ENCODE results near the gene DISP3. TPM values are rescaled to one million over a fixed set of nuclear protein-coding genes. Genes with fewer than 3 reads are reported as not detected.

The DISP3 gene
- polyA plus RNA-seq, 1 experiment, result 0.02 TPM

- ChIA-PET POLR2A (no interaction called here), CTCF (no interaction called here)
- no peak overlapping the region for H3K4me3 ChIP-seq (ENCODE audit: low read depth, low read length)
- no peak overlapping the region for H3K27ac ChIP-seq (ENCODE audit: low read depth, low read length)
- H3K9me3 ChIP-seq (ENCODE audit: control insufficient read depth, insufficient read depth, low read length), result no peaks in the 10 kb centered on the region
- no peak for DNase-seq (ENCODE audit: low read depth, low spot score)
- H3K27me3 ChIP-seq (ENCODE audit: control insufficient read depth, insufficient read depth, low read length), result no peaks in the 10 kb centered on the region
- TF ChIP-seq CTCF (IDR thresholded peaks at IDR 0.05; ENCODE audit: low read depth, low read length), result no peak
Observed at GRCh38 chr1:11515368-11516300, 36.7 kb downstream of the DISP3 start.

GRCh38 chr1:11516961-11517635 lies 38.1 kb downstream of the DISP3 start:
- no peak for DNase-seq (ENCODE audit: low read depth, low spot score)
- Histone ChIP-seq H3K9me3 (ENCODE audit: control insufficient read depth, insufficient read depth, low read length) (no peaks in the 10 kb centered on the region), H3K27ac (ENCODE audit: low read depth, low read length) (no peak overlapping the region), H3K27me3 (ENCODE audit: control insufficient read depth, insufficient read depth, low read length) (no peaks in the 10 kb centered on the region), H3K4me3 (ENCODE audit: low read depth, low read length) (no peak overlapping the region)
- TF ChIP-seq CTCF (IDR thresholded peaks at IDR 0.05; ENCODE audit: low read depth, low read length), result no peak
- ChIA-PET POLR2A (no interaction called here), CTCF (no interaction called here)

GRCh38 chr1:11518016-11518701 lies 39.2 kb downstream of the DISP3 start:
- H3K4me3 ChIP-seq (ENCODE audit: low read depth, low read length), result no peak overlapping the region
- no peaks in the 10 kb centered on the region for H3K27me3 ChIP-seq (ENCODE audit: control insufficient read depth, insufficient read depth, low read length)
- H3K27ac ChIP-seq (ENCODE audit: low read depth, low read length), result no peak overlapping the region
- H3K9me3 ChIP-seq (ENCODE audit: control insufficient read depth, insufficient read depth, low read length), result no peaks in the 10 kb centered on the region
- POLR2A ChIA-PET, result no interaction called here
- no peak for DNase-seq (ENCODE audit: low read depth, low spot score)
- CTCF ChIA-PET, result no interaction called here
- TF ChIP-seq CTCF (IDR thresholded peaks at IDR 0.05; ENCODE audit: low read depth, low read length), result no peak

- ChIA-PET POLR2A (no interaction called here), CTCF (no interaction called here)
- no peaks in the 10 kb centered on the region for H3K27me3 ChIP-seq (ENCODE audit: control insufficient read depth, insufficient read depth, low read length)
- no peak overlapping the region for H3K4me3 ChIP-seq (ENCODE audit: low read depth, low read length)
- no peak for TF ChIP-seq CTCF (IDR thresholded peaks at IDR 0.05; ENCODE audit: low read depth, low read length)
- H3K27ac ChIP-seq (ENCODE audit: low read depth, low read length), result no peak overlapping the region
- no peak for DNase-seq (ENCODE audit: low read depth, low spot score)
- H3K9me3 ChIP-seq (ENCODE audit: control insufficient read depth, insufficient read depth, low read length), result no peaks in the 10 kb centered on the region
Observed at GRCh38 chr1:11518791-11519628, 40.1 kb downstream of the DISP3 start.

Measured in AG04450 (cell line).